HUES6 (cell line): Measurements from ENCODE around the gene FAM240B.

Experiments used
- H3K27ac ChIP-seq: 2 replicates; pipeline ENCODE4 v1.7.0; 2013; ENCODE audit warnings: low read depth, mild to moderate bottlenecking, low read length, inconsistent platforms
- H3K27me3 ChIP-seq: 2 replicates; pipeline ENCODE4 v1.6.1; 2013; ENCODE audit warnings: low read length; ENCODE audit not compliant: control insufficient read depth, insufficient read depth
- H3K36me3 ChIP-seq: 2 replicates; pipeline ENCODE4 v1.6.1; 2013; ENCODE audit warnings: low read length; ENCODE audit not compliant: control insufficient read depth, insufficient read depth
- H3K4me1 ChIP-seq: 2 replicates; pipeline ENCODE4 v1.6.1; 2013; ENCODE audit warnings: low read length; ENCODE audit not compliant: control insufficient read depth, insufficient read depth
- H3K4me3 ChIP-seq: 2 replicates; pipeline ENCODE4 v1.5.1; 2013; ENCODE audit warnings: low read depth, low read length
- H3K9ac ChIP-seq: one replicate; pipeline ENCODE4 v1.6.1; 2013; ENCODE audit warnings: mild to moderate bottlenecking, low read length
- H3K9me3 ChIP-seq: 2 replicates; pipeline ENCODE4 v1.6.1; 2013; ENCODE audit warnings: low read depth, low read length; ENCODE audit not compliant: control insufficient read depth, insufficient read depth

Gene FAM240B

DNA sequence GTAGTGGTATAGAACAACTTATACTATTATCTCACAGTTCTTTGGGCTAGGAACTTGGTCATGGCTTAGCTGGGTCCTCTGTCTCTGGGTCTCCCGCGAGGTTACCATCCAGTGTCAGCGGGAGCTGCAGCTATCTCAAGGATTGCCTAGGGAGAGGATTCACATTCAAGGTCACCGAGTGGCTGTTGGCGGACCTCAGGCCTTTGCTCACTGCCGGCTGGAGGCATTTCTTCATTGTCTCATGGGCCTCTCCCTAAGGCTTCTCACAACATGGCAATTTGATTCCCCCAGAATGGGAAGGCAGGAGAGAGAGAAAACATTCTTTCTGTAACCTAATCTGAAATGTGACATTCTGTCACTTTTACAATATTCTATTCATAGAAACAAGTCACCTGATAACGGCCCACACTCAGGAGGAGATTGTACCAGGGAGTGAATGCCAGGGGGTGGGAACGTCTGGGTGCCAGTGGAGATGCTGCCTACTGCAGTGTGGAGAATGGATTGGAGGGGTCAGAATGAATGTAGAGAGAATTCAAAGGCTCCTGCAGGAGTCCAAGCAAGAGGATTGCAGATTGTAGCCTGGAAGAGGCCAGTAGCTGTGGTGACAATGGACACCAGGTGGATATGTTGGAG, 70.1 kb downstream of the FAM240B start:
- Histone ChIP-seq H3K27me3 (no peaks in the 10 kb centered on the region), H3K9ac (no peak overlapping the region), H3K27ac (no peak overlapping the region), H3K4me1 (no peaks in the 10 kb centered on the region), H3K36me3 (no peaks in the 10 kb centered on the region), H3K4me3 (no peak overlapping the region), H3K9me3 (0 out of 2 replicates have a peak, but pooled peaks cover 7% of the 10 kb centered on the region)

DNA sequence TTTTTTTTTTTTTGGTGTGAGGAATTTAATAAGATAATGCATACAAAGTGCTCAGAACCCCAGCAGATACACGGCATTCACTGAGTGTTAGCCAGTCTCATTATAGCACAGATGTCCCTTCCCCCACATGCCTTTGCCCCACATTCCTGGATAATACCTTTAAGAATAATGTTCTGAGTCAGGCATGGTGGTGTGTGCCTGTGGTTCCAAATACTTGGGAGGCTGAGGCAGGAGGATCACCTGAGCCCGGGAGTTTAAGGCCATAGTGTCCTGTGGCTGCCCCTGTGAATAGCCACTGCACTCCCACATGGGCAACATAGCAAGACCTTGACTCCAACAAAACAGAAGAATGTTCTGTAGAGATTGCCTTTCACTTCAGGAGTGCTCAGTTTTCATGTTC, 75.3 kb downstream of the FAM240B start:
- no peak overlapping the region for H3K27ac ChIP-seq
- H3K4me1 ChIP-seq = peaks cover 5% of the 10 kb centered on the region

More for the DNA sequence above, 75.3 kb downstream of the FAM240B start:
- 0 out of 2 replicates have a peak, but pooled peaks cover 7% of the 10 kb centered on the region for H3K9me3 ChIP-seq
- H3K9ac ChIP-seq = no peak overlapping the region
- no peaks in the 10 kb centered on the region for H3K36me3 ChIP-seq
- no peak overlapping the region for H3K4me3 ChIP-seq
- H3K27me3 ChIP-seq = no peaks in the 10 kb centered on the region
